D721Med (cell line): Measurements from ENCODE around the gene FJX1.

ENCODE experiments used
- DNase-seq: peaks from one replicate; pipeline ENCODE4 v3.0.0; 2011; ENCODE audit warnings: low spot score; ENCODE audit not compliant: insufficient read length
- FAIRE-seq: peaks from 2 replicates; lab custom pipeline; 2011; peaks lifted over from hg19 to GRCh38; lab: Jason Lieb, UNC
- CTCF ChIP-seq: IDR thresholded peaks from 2 replicates; pipeline ENCODE4 v1.5.1; 2012; ENCODE audit warnings: mild to moderate bottlenecking, control low read depth; ENCODE audit not compliant: insufficient read depth; ENCODE audit errors: missing control alignments

FJX1 gene

GRCh38 chr11:35629914-35630313 is 11.7 kb downstream of the FJX1 start:
- DNase-seq (no peak), FAIRE-seq (no peak)
- TF ChIP-seq CTCF = no peak

- TF ChIP-seq CTCF = no peak
- DNase-seq (no peak), FAIRE-seq (no peak)
Measured at GRCh38 chr11:35631891-35632290, 13.6 kb downstream of the FJX1 start.

GRCh38 chr11:35632301-35632700 is 14.0 kb downstream of the FJX1 start:
- no peak for TF ChIP-seq CTCF
- peak; percentile 88 for FAIRE-seq
- peak; percentile 45 for DNase-seq

GRCh38 chr11:35633827-35634423 is 15.7 kb downstream of the FJX1 start:
- TF ChIP-seq CTCF = no peak
- DNase-seq (no peak), FAIRE-seq (no peak)

- no peak for TF ChIP-seq CTCF
- no peak for FAIRE-seq
- no peak for DNase-seq
Measured at GRCh38 chr11:35635933-35636332, 17.7 kb downstream of the FJX1 start.

- FAIRE-seq (no peak), DNase-seq (no peak)
- TF ChIP-seq CTCF = no peak
Measured at GRCh38 chr11:35639591-35640179, 21.4 kb downstream of the FJX1 start.

GRCh38 chr11:35641171-35641897 is 23.1 kb downstream of the FJX1 start:
- DNase-seq (no peak), FAIRE-seq (no peak)
- TF ChIP-seq CTCF = no peak
